ENCODE measurements around the gene HACE1.
"Not testable (repeated sequence)": the region's sequence is repeated elsewhere in the genome, so short reads cannot be mapped to it uniquely, and the experiment has no call there.

Gene HACE1, protein sequence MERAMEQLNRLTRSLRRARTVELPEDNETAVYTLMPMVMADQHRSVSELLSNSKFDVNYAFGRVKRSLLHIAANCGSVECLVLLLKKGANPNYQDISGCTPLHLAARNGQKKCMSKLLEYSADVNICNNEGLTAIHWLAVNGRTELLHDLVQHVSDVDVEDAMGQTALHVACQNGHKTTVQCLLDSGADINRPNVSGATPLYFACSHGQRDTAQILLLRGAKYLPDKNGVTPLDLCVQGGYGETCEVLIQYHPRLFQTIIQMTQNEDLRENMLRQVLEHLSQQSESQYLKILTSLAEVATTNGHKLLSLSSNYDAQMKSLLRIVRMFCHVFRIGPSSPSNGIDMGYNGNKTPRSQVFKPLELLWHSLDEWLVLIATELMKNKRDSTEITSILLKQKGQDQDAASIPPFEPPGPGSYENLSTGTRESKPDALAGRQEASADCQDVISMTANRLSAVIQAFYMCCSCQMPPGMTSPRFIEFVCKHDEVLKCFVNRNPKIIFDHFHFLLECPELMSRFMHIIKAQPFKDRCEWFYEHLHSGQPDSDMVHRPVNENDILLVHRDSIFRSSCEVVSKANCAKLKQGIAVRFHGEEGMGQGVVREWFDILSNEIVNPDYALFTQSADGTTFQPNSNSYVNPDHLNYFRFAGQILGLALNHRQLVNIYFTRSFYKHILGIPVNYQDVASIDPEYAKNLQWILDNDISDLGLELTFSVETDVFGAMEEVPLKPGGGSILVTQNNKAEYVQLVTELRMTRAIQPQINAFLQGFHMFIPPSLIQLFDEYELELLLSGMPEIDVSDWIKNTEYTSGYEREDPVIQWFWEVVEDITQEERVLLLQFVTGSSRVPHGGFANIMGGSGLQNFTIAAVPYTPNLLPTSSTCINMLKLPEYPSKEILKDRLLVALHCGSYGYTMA

GRCh38 chr6:104859225-104860146, at the start of gene HACE1:
Gene HACE1, minus strand, starts transcription at chr6:104859919. Its CDS starts 277 bp downstream, at chr6:104859642.
- peak; percentile 85 for DNase-seq

DNA sequence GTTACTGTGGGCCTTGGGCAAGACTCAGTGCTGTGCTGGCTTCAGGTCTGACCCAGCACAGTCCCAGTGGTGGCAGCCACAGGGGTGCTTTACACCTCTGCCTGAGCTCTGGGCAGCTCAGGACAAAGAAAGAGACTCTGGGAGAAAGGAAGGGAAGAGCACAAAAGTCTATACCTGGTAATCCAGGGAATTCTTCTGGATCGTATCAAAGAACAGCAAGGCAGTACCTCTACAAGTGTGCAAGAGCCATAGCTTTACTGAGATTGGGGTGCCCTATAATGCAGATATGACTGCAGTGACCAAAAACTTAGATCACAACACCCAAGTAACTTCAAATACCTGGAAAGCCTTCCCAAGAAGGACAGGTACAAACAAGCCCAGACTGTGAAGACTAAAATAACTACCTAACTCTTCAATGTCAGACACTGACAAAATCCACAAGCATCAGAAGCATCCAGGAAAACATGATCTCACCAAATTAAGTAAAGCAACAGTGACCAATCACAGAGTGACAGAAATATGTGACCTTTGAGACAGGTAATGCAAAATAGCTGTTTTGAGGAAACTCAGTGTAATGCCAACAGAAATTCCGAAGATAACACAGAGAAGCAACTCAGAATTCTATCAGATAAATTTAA, 49.3 kb upstream of the HACE1 start:
- no peak for DNase-seq

GRCh38 chr6:104908031-104908887, 48.5 kb upstream of the HACE1 start:
- no peak for DNase-seq

GRCh38 chr6:104898893-104899292, 39.2 kb upstream of the HACE1 start:
- not testable (repeated sequence) for DNase-seq

GRCh38 chr6:104896914-104897313, 37.2 kb upstream of the HACE1 start:
- DNase-seq, result no peak

- no peak for DNase-seq
Observed at GRCh38 chr6:104888066-104888465, 28.3 kb upstream of the HACE1 start.

GRCh38 chr6:104887350-104887749, 27.6 kb upstream of the HACE1 start:
- no peak for DNase-seq

DNA sequence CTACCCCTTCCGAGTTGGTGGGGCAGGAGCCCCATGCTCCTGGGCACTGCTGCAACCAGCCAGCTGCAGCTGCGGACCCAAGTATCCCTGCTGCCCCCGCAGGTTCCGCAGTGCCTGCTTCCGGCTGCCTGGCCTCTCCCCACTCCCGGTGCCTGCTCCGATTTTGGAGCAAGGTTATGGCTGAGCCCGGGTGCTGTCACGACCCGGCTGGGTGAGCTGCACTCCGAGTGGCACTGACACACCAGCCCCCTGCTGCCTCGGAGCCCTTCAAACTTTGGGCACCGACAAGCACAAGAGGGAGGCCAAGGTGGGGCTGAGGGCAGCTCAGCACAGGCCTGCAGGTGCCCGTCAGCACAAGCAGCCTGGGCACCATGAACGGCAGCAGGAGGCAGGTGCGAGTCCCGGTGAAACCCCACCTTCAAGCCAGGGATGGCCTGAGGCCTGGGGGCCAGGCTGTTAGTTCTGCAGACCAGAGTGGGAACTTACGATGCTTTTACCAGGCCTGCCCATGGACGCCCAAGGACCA, 25.9 kb upstream of the HACE1 start:
- no peak for DNase-seq

GRCh38 chr6:104884867-104885517, 25.3 kb upstream of the HACE1 start:
- DNase-seq, result no peak

DNA sequence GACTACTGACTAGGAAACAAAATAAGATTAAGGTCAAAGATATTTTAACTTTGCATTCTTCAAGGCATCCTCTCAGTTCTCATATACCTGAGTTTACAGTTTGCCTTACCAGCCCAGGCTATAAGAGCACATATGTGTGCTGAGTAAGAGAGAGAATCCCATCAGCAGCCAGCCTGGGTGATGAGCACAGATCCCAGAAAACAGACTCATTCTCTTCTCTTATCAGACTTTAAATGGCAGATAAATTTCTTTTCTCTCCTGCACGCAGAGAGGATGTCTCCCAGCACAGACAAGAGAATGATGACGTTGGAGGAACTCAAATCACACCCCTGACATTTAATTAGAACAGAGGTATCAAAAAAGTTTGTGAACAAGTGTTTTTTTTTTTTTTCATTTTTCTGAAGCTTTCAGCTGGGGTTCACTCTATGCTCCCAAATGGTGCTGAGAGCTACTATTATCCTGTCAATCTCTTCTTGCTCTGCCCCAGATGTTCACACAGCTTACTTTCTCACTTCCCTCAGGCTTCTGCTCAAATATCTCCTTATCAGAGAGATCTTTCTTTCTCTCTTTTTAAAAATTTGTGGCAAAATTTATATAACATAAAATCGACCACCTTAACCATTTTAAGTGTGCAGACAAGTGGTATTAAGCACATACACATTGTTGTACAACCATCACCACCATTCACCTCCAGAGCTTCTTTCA, 22.4 kb upstream of the HACE1 start:
- no peak for DNase-seq

- DNase-seq, result no peak
Observed at GRCh38 chr6:104862456-104862855, 2.7 kb upstream of the HACE1 start.

- no peak for DNase-seq
Observed at GRCh38 chr6:104860221-104860620, 502 bp upstream of the HACE1 start.

GRCh38 chr6:104858642-104859041, 1.1 kb downstream of the HACE1 start:
- DNase-seq, result no peak

GRCh38 chr6:104855507-104855906, 4.2 kb downstream of the HACE1 start:
- no peak for DNase-seq

- not testable (repeated sequence) for DNase-seq
Observed at GRCh38 chr6:104847721-104848120, 12.0 kb downstream of the HACE1 start.

- DNase-seq, result no peak
Observed at GRCh38 chr6:104843229-104843628, 16.5 kb downstream of the HACE1 start.

- DNase-seq, result no peak
Observed at GRCh38 chr6:104837158-104837557, 22.6 kb downstream of the HACE1 start.

DNA sequence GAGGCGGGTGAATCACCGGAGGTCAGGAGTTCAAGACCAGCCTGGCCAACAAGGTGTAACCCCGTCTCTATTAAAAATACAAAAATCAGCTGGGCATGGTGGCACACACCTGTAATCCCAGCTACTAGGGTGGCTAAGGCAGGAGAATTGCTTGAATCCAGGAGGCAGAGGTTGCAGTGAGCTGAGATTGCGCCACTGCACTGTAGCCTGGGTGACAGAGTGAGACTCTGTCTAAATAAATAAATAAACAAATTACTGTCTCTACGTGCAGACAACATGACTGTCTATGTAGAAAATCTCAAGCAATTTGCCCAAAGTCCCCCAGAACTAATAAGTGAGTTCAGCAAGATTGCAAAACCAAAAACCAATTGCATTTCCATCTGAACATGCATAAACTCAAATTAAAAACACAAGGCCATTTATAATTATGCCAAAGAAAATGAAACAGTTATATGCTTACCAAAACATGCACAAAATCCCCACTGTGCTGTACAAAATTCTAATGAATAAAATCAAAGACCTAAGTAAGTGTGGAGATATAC, 23.2 kb downstream of the HACE1 start:
- DNase-seq, result not testable (repeated sequence)

DNA sequence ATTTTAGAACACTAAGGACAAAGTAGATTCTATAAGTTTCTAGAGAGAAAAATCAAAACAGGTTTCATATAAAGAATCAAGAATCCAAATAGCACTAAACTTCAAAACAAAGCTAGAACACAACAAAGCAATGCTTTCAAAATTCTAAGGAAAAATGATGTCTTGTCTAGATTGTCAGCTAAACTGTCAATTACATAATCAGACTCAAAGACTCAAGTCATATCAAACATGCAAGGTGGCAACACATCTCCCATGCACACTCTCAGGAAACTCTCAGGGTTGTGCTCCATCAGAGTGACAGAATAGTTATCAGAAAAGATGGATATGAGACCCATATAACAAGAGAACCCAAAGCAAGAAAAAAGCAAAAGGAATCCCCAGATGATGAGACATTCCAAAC, 23.9 kb downstream of the HACE1 start:
- no peak for DNase-seq

All from CD4-positive, alpha-beta T cell treated with Interleukin-4 for 4 hours (primary cell).